Stimulated activated CD4-positive, alpha-beta T cell treated with anti-CD3 and anti-CD28 coated beads, Interleukin-1b, Interleukin-23, amount 100 ng/mL, for 1 hour (primary cell): ENCODE measurements around the gene ERCC2.

ENCODE experiments used
- DNase-seq, 2 donors: peaks; one replicate each; pipeline ENCODE4 v3.0.0-alpha.2; 2020; ENCODE audit warnings: low read depth in 2 of 2

ERCC2 gene

DNA sequence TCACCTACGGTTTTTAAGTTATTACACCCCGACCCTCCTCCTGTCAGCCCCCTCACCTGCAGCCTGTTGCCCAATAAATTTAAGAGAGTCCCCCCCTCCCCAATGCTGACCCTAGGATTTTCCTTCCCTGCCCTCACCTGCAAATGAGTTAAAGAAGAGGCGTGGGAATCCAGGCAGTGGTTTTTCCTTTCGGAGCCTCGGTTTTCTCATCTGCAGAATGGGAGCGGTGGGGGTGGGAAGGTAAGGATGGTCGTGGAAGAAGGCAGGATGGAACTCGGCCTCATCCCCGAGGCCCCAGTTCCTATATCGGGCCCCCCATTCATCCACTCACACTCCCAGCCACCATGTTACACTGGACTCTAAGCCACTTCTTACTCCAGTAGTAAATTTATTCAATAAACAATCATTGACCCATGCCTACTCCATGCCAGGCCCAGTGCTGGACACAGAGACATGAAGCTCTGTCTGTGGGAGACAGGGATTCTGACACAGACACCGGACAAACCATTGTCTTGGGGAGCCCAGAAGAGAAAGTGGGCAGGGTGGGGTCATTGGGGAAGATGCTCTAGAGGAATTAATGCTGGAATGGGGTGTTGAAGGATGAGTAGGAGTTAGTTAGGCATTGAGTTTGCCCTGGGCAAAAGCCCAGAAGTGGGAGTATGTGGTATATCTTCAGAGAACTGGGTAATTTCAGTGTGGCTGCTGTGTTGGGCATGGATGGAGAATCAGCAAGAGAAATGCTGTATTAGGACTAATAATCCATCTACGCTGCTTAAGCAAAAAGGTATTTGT lies 66.9 kb downstream of the ERCC2 start:
- no peak for DNase-seq

DNA sequence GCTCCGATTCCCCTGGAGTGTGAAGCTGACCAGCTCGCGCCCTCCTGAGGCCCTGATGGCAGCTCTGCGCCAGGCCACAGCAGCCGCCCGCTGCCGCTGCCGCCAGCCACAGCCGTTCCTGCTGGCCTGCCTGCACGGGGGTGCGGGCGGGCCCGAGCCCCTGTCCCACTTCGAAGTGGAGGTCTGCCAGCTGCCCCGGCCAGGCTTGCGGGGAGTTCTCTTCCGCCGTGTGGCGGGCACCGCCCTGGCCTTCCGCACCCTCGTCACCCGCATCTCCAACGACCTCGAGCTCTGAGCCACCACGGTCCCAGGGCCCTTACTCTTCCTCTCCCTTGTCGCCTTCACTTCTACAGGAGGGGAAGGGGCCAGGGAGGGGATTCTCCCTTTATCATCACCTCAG lies 68.0 kb downstream of the ERCC2 start:
- no peak for DNase-seq
